ENCODE data around the gene BMP8A.
"Not testable (repeated sequence)": the region's sequence is repeated elsewhere in the genome, so short reads cannot be mapped to it uniquely, and the experiment has no call there.

- not testable (repeated sequence) for TF ChIP-seq POLR2A (IDR thresholded peaks at IDR 0.05; ENCODE audit: low read depth, low read length); POLR2AphosphoS5 (IDR thresholded peaks at IDR 0.05; ENCODE audit: low read depth, low read length); TAF1 (IDR thresholded peaks at IDR 0.05; ENCODE audit: borderline replicate concordance, low read depth, low read length)
Measured at GRCh38 chr1:39527190-39527579, 35.7 kb downstream of the BMP8A start.

All from GM12892 (cell line).